ENCODE data around the gene THSD4.

- TF ChIP-seq CTCF (conservative IDR thresholded peaks at IDR 0.05 in 1 of 2, IDR thresholded peaks at IDR 0.05 in 1 of 2; ENCODE audit: extremely low read depth in 1 of 2, insufficient read depth in 1 of 2, low read depth in 1 of 2, low read length in 2 of 2) (no peak), EZH2 (IDR thresholded peaks at IDR 0.05; ENCODE audit: borderline replicate concordance, low read length) (no peak)
These were observed 488.1 kb downstream of the THSD4 start for GRCh38 chr15:71603379-71603778.
